ENCODE measurements around the gene COL4A1. TPM values are rescaled to one million over a fixed set of nuclear protein-coding genes. Genes with fewer than 3 reads are reported as not detected.

Gene COL4A1
- not detected for total RNA-seq

GRCh38 chr13:110306960-110307766, at the start of gene COL4A1, which contains the start of gene COL4A2:
Gene COL4A1, minus strand, starts transcription at chr13:110307157. Its CDS starts 130 bp downstream, at chr13:110307027.
Gene COL4A2, plus strand, starts transcription at chr13:110307284. Its CDS starts 620 bp downstream, at chr13:110307904.
- ChIA-PET POLR2A (no interaction called here), CTCF (no interaction called here)

- ChIA-PET POLR2A (no interaction called here), CTCF (no interaction called here)
Measured at GRCh38 chr13:110356362-110356761, 49.4 kb upstream of the COL4A1 start.

- ChIA-PET POLR2A (no interaction called here), CTCF (no interaction called here)
Measured at GRCh38 chr13:110354715-110355473, 47.9 kb upstream of the COL4A1 start.

GRCh38 chr13:110354123-110354627, 47.2 kb upstream of the COL4A1 start:
- ChIA-PET POLR2A (no interaction called here), CTCF (no interaction called here)

GRCh38 chr13:110353339-110353977, 46.5 kb upstream of the COL4A1 start:
- CTCF ChIA-PET = no interaction called here
- POLR2A ChIA-PET = no interaction called here

GRCh38 chr13:110352735-110353134, 45.8 kb upstream of the COL4A1 start:
- ChIA-PET CTCF (no interaction called here), POLR2A (no interaction called here)

GRCh38 chr13:110351636-110352420, 44.9 kb upstream of the COL4A1 start:
- ChIA-PET CTCF (no interaction called here), POLR2A (no interaction called here)

- CTCF ChIA-PET = no interaction called here
- POLR2A ChIA-PET = no interaction called here
Measured at GRCh38 chr13:110350509-110350908, 43.6 kb upstream of the COL4A1 start.

GRCh38 chr13:110350049-110350448, 43.1 kb upstream of the COL4A1 start:
- CTCF ChIA-PET = no interaction called here
- POLR2A ChIA-PET = no interaction called here

- ChIA-PET POLR2A (no interaction called here), CTCF (no interaction called here)
Measured at GRCh38 chr13:110349239-110349638, 42.3 kb upstream of the COL4A1 start.

- ChIA-PET POLR2A (no interaction called here), CTCF (no interaction called here)
Measured at GRCh38 chr13:110348309-110349105, 41.5 kb upstream of the COL4A1 start.

- CTCF ChIA-PET = no interaction called here
Measured at GRCh38 chr13:110347535-110348308, 40.8 kb upstream of the COL4A1 start.

GRCh38 chr13:110347088-110347487, 40.1 kb upstream of the COL4A1 start:
- CTCF ChIA-PET = no interaction called here
- POLR2A ChIA-PET = no interaction called here

More at GRCh38 chr13:110347535-110348308, 40.8 kb upstream of the COL4A1 start:
- POLR2A ChIA-PET = no interaction called here

GRCh38 chr13:110346661-110347067, 39.7 kb upstream of the COL4A1 start:
- ChIA-PET POLR2A (no interaction called here), CTCF (no interaction called here)

GRCh38 chr13:110345701-110346100, 38.7 kb upstream of the COL4A1 start:
- POLR2A ChIA-PET = no interaction called here

GRCh38 chr13:110345266-110345665, 38.3 kb upstream of the COL4A1 start:
- CTCF ChIA-PET = no interaction called here
- POLR2A ChIA-PET = no interaction called here

More at GRCh38 chr13:110345701-110346100, 38.7 kb upstream of the COL4A1 start:
- CTCF ChIA-PET = no interaction called here

- ChIA-PET POLR2A (no interaction called here), CTCF (no interaction called here)
Measured at GRCh38 chr13:110344320-110344719, 37.4 kb upstream of the COL4A1 start.

- CTCF ChIA-PET = no interaction called here
- POLR2A ChIA-PET = no interaction called here
Measured at GRCh38 chr13:110343241-110343865, 36.4 kb upstream of the COL4A1 start.
